ENCODE results near the gene CHEK2. TPM values are rescaled to one million over a fixed set of nuclear protein-coding genes. Genes with fewer than 3 reads are reported as not detected.
"Not testable (repeated sequence)": the region's sequence is repeated elsewhere in the genome, so short reads cannot be mapped to it uniquely, and the experiment has no call there.

Gene CHEK2
- total RNA-seq, 4 donors from 2014 or later: 2.9 to 7.4 (median 4.7) TPM

GRCh38 chr22:28741200-28741784 lies 328 bp downstream of the CHEK2 start:
- DNase-seq (ENCODE audit: low spot score): no peak
- no peak for ATAC-seq (ENCODE audit: low FRiP score)
- no peak for TF ChIP-seq CTCF (IDR thresholded peaks at IDR 0.05)

GRCh38 chr22:28738876-28739275 lies 2.7 kb downstream of the CHEK2 start:
- DNase-seq (ENCODE audit: low spot score); ATAC-seq (ENCODE audit: low FRiP score): not testable (repeated sequence)

- ATAC-seq (ENCODE audit: low FRiP score) (no peak), DNase-seq (ENCODE audit: low spot score) (no peak)
- TF ChIP-seq CTCF (IDR thresholded peaks at IDR 0.05): no peak
Measured at GRCh38 chr22:28737701-28738100, 3.9 kb downstream of the CHEK2 start.

GRCh38 chr22:28736301-28737155 lies 5.1 kb downstream of the CHEK2 start:
- ATAC-seq (ENCODE audit: low FRiP score): no peak
- no peak for DNase-seq (ENCODE audit: low spot score)
- no peak for TF ChIP-seq CTCF (IDR thresholded peaks at IDR 0.05)

- no peak for DNase-seq (ENCODE audit: low spot score)
- no peak for TF ChIP-seq CTCF (IDR thresholded peaks at IDR 0.05)
- no peak for ATAC-seq (ENCODE audit: low FRiP score)
Measured at GRCh38 chr22:28734393-28734792, 7.2 kb downstream of the CHEK2 start.

GRCh38 chr22:28730179-28730578 lies 11.4 kb downstream of the CHEK2 start:
- no peak for ATAC-seq (ENCODE audit: low FRiP score)
- no peak for DNase-seq (ENCODE audit: low spot score)
- no peak for TF ChIP-seq CTCF (IDR thresholded peaks at IDR 0.05)

- ATAC-seq (ENCODE audit: low FRiP score) (no peak), DNase-seq (ENCODE audit: low spot score) (no peak)
- TF ChIP-seq CTCF (IDR thresholded peaks at IDR 0.05): no peak
Measured at GRCh38 chr22:28728621-28729313, 12.9 kb downstream of the CHEK2 start.
